HG02840 (cell line): Measurements from ENCODE around the gene ZNF605.
"Not testable (repeated sequence)": the region's sequence is repeated elsewhere in the genome, so short reads cannot be mapped to it uniquely, and the experiment has no call there.

Source experiments
- ATAC-seq: cut with Tn5 transposase; IDR thresholded peaks from one replicate; pipeline ENCODE4 v1.9.1; 2021; ENCODE audit warnings: mild to moderate bottlenecking, moderate library complexity, moderate number of reproducible peaks; ENCODE audit not compliant: unreplicated experiment, low FRiP score

Gene ZNF605

GRCh38 chr12:132908145-132909029 lies 47.7 kb downstream of the ZNF605 start:
- ATAC-seq = peak; percentile 85

DNA sequence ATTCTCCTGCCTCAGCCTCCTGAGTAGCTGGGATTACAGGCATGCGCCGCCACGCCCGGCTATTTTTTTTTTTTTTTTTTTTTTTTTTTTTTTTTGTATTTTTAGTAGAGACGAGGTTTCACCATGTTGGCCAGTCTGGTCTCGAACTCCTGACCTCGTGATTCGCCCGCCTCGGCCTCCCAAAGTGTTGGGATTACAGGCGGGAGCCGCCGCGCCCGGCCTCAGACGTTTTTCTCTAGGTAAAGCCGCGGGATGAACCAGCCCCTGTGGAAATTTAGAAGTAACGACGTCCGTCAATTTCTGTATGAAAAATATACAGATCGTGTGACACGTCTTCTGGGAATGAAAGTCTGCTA lies 48.3 kb downstream of the ZNF605 start:
- ATAC-seq = not testable (repeated sequence)

DNA sequence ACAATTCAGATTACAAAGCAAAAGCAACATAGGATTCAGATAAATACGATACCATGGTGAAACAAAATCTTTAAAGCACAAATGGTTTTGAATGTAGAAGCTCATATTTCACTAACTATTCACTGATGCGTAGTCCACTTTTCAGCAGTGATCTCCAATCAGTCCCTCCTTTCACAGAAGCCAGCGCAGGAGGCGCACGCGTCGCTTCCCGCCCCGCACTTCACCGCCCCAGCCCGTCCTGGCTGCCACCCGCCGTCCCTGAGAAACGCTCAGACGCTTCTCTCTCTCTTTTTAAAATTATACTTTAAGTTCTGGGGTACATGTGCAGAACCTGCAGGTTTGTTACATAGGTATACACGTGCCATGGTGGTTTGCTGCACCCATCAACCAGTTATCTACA lies 48.9 kb downstream of the ZNF605 start:
- no peak for ATAC-seq

- ATAC-seq = no peak
These were observed 51.3 kb downstream of the ZNF605 start for GRCh38 chr12:132904718-132905328.

DNA sequence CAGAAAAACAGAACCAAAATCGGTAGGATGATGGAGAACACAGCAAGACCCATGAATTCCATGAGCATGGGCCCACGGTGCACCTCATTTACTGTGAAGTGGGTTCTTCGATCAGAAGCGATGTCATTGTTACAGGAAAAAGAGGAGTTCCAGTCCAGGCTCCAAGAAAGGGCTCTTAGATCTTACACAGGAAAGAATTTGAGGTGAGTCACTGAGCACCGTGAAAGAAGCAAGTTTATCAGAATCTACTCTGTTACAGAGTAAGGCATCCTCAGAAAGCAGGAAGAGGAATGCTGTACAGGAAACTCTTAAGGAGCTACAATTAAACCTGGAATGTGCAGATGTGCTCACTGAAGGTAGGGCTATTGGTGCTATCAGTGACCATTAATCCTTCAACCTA lies 57.1 kb downstream of the ZNF605 start:
- no peak for ATAC-seq

DNA sequence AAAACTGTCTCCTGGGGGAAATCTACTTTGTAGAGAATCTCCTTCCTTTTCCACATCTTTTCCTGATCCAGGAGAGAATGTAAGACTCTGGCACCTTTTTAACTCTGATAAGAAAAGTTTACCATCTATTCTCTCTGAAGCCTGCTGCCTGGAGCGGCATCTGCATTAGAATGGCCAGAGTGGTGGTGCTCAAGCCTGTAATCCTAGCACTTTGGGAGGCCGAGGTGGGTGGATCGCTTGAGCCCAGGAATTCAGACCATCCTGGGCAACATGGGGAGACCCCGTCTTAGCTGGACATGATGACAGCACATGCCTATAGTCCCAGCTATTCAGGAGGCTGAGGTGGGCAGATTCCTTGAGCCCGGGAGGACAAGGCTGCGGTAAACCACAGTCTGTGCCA lies 67.3 kb downstream of the ZNF605 start:
- no peak for ATAC-seq

- peak; percentile 97 for ATAC-seq
These were observed 68.4 kb downstream of the ZNF605 start, which contains the start of gene CHFR for GRCh38 chr12:132887513-132888351. TSS of gene CHFR (minus strand) at chr12:132887605. CDS start at chr12:132887328, 277 bp downstream.

- peak; percentile 37 for ATAC-seq
These were observed 69.3 kb downstream of the ZNF605 start for GRCh38 chr12:132886529-132887477.

- ATAC-seq = no peak
These were observed 74.3 kb downstream of the ZNF605 start for GRCh38 chr12:132881818-132882217.

DNA sequence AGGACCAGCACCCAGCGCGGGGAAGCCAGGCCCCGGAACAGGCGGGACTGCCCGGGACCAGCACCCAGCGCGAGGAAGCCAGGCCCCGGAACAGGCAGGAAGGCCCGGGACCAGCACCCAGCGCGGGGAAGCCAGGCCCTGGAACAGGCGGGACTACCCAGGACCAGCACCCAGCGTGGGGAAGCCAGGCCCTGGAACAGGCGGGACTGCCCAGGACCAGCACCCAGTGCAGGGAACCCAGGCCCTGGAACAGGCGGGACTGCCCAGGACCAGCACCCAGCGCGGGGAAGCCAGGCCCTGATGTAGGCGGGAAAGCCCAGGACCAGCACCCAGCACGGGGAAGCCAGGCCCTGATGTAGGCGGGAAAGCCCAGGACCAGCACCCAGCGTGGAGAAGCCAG lies 81.5 kb downstream of the ZNF605 start:
- ATAC-seq = not testable (repeated sequence)

GRCh38 chr12:132874175-132874574 lies 81.9 kb downstream of the ZNF605 start:
- ATAC-seq = no peak

- ATAC-seq = no peak
These were observed 82.4 kb downstream of the ZNF605 start for GRCh38 chr12:132873724-132874123.

DNA sequence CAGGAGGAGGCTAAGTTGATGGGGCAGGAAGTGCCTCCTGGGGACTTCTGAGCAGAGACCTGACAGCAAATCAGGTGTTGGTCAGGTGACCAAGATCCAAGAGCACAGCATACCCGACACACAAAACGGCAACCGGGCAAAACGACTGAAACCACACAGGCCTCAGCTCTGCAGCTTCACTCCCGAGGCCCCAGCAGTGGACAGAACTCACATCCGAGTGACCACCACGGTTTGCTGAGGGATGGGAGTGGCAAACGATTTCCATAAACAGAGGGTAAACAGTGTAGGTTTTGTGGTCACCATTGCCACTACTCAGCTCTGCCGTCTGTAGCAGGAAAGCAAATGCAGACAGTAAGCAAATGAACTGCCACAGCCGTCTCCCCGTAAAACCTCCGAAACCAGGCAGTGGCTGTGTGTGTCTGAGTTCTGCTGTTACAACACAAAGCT lies 83.1 kb downstream of the ZNF605 start:
- ATAC-seq = no peak

DNA sequence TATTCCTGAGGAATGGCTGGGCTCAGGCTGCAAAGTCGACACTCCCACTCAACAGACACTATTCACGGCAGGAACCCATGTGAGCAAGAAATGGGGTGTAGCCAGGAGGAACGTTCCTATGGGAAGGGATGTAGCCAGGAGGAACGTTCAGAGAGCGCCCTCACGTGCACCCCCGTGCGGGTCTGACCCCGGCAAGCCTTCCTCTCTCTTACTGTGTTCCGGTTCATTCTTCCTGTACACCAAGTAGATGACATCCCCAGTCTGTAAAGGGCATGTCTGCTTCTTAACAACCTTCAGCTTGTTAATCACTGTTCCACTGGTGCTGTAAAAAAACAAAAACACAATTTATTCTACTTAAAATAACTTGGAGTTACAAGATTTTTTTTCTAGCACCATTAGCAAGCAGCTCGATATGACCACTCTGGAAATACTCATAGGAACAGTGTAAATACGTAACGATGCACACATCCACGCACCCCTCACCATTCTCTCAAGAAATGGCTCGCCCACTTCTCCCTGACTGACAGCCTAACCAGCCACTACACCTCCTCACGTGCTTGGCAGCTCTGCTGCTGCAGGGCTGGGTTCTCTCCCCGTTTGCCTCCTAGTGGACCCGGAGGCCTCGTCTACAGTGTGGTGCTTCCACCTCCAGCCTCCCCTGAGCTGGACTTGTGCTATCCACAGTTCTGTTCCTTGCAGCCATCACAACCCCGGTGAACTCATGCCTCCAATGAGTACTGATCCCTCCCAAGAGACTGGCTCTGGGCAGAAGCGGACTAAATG lies 83.8 kb downstream of the ZNF605 start:
- no peak for ATAC-seq

DNA sequence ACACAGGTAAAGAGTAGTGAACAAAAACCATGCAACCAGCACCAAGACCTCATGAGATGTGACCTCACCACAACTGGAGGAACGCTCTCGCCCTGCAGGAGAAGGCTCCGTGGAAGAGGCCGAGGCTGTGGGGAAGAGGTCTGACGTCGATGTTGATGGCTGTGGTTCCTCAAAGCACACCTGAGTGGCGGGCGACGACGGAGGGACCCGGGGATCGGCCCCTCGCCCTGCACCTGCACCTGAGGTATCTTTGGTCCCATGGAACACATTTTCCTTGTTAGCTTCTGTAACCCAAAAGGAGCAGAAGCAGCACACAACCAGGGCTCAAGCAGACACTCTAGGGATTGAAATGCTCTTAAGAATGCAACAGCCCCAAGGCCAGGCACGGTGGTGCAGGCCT lies 86.6 kb downstream of the ZNF605 start:
- ATAC-seq = no peak
